H1 (cell line): ENCODE data around the gene TFPT. TPM values are rescaled to one million over a fixed set of nuclear protein-coding genes. Genes with fewer than 3 reads are reported as not detected.

Experiments
- CBX5 ChIP-seq: fragments of 300-800, 300-1000 bp; sonication (generic); IDR thresholded peaks from 2 replicates; pipeline ENCODE4 v1.7.1; 2016; ENCODE audit warnings: antibody characterized with exemption, low read length, low read depth
- CHD7 ChIP-seq: fragments of 300-600 bp; sonication (generic); IDR thresholded peaks from 2 replicates; pipeline ENCODE4 v1.7.1; 2012; ENCODE audit warnings: low read length, moderate library complexity, mild to moderate bottlenecking, inconsistent platforms; ENCODE audit not compliant: insufficient replicate concordance
- TAF1 ChIP-seq: IDR thresholded peaks from 2 replicates; pipeline ENCODE4 v1.6.1; 2011; ENCODE audit warnings: mild to moderate bottlenecking, low read depth, low read length
- polyA plus RNA-seq, 7 experiments: library from polyadenylated mRNA; depleted of rRNA in 3 of 7; stranded (reverse) in 5 of 7; unstranded in 2 of 7; fragments of >200 nt in 5 of 7; fragments of 200-250 nt in 2 of 7; gene quantifications; 1 replicate in 5 of 7; 2 replicates in 1 of 7; 4 replicates in 1 of 7; pipeline versions ENCODE4 v1.2.1 to v1.2.3, GENCODE V29; 2011 to 2013; ENCODE audit warnings: missing spikeins in 2 of 7, mixed read lengths in 2 of 7
- total RNA-seq: library from RNA; stranded (reverse); fragmentation: NEBNext Ultra II Directional; extraction: Animal tissue kit (Norgen Biotek cat#: 25700); gene quantifications from 2 replicates; pipeline ENCODE4 v1.2.1, GENCODE V29; 2021

Gene TFPT
- total and polyA plus RNA-seq, 2 of the 8 experiments (the other 6 are each of a cell fraction or from before 2014, with no cell fraction given) = 10.4 to 17.7 TPM

DNA sequence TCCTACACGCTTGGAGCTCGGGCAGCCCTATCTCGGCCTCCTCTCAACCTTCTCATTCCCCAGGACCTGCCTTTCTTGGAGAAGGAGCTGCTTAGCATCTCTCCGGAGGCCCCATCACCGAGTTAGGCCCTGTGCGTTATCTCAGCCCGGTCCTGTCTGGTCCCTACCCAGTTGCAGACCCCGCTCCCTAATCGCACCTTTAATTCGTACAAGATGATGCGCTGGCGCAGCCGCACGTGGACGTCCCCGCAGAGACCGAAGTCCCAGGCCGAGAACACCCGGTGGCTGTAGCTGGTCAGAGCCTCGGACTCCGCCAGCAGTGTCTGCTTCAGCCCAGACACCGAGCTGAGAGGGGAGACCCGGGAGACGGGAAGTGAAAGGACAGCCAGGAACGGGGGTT lies 49.8 kb upstream of the TFPT start (continued):
- TF ChIP-seq CHD7 = no peak
- no peak for TF ChIP-seq CBX5
- TF ChIP-seq TAF1 = no peak
- TF ChIP-seq, all 59 proteins: peak for 0
